ENCODE data around the gene VDAC2. TPM values are rescaled to one million over a fixed set of nuclear protein-coding genes. Genes with fewer than 3 reads are reported as not detected.

VDAC2 gene
- total RNA-seq, 1 experiment from 2014 or later, result 181 TPM

GRCh38 chr10:75243426-75243825, 32.8 kb downstream of the VDAC2 start:
- in situ Hi-C loops (cut with HindIII; ENCODE audit: low sequenced_read_pairs), result no loop called here

DNA sequence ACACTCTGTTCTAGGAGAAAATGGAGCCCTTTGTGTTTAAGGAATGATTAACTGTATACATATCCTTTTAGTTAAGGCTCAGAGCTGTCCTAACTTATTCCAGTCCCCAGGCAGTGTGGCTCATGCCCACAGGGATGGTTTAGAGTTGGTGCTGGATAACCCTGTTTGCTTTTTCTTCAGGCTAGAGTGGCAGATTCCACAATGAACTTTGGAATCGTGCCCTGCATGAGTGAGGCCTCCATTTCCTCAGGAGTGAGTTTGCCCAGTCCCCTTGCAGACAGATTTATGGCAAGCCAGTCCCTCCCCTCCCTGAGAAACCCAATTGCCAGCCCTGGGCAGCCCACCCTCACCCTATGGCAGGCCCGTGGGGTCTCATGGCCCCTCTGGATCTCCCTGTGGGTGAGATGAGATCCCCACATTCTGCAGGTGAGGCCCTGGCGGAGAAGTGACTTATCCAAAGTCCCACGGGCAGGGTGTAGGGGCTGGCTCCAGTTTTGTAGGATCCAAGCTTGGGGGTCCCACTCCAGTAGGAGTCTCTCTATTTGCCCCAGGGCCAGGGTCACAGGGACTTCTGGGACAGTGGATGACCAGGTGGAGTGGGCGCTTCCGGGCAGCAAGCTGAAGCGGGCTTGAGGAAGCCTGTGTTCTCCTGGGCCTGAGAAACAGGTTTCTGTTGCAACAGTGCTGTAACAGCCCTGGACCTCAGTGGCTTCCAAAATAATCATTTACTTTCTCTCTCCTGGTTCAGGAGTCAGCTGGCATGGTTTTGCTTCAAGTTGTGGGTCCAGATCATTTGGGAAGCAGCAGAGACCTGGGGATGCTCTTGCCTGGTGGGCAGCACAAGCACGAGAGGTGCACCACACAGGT, 34.1 kb downstream of the VDAC2 start:
- in situ Hi-C loops (cut with HindIII; ENCODE audit: low sequenced_read_pairs), result no loop called here

More at GRCh38 chr10:75243426-75243825, 32.8 kb downstream of the VDAC2 start:
- DNase-seq (ENCODE audit: low spot score), result no peak

DNA sequence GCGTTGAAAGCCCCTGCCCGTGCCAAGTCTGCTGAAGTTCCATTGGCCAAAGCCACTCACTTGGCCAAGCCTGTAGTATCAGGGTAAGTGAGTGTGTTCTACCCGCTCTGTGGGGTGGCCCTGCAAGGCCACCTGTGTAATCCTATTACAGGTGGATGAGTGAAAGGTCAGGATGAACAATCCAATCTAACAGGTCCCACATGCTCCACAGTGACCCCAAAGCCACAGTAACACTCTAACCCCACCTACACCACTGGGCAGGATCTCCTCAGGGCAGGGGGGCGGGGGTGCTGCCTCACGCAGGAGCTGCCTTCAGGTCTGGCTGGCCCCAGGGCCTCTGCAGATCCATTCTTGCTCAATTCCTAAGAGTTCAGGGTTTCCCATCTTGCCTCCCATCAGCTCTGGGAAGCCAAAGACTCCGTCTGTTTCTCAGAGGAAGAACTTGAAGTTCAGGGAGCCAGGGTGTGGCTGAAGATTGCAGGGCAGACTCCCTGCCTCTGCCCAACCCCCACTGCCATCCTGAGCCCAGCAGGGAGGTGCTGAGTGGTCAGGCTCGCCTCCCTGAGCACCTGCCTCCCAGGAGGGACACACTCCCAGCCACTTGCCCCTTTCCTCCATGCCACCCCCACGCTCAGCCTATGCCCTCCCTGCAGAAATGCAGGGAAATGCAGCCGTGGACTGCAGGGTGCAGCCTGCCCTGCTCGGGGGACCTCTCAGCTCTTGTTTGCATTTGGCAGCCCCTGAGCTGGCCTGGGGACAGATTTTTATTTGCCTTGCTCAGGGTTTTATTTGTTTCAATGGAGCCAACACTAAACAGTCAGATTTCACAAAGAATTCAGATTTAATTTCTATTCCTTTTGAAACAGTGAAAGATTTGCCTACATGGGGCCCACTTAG, 35.0 kb downstream of the VDAC2 start:
- no peak for DNase-seq (ENCODE audit: low spot score)
- in situ Hi-C loops (cut with HindIII; ENCODE audit: low sequenced_read_pairs), result no loop called here

More for the DNA sequence above, 34.1 kb downstream of the VDAC2 start:
- DNase-seq (ENCODE audit: low spot score), result no peak

DNA sequence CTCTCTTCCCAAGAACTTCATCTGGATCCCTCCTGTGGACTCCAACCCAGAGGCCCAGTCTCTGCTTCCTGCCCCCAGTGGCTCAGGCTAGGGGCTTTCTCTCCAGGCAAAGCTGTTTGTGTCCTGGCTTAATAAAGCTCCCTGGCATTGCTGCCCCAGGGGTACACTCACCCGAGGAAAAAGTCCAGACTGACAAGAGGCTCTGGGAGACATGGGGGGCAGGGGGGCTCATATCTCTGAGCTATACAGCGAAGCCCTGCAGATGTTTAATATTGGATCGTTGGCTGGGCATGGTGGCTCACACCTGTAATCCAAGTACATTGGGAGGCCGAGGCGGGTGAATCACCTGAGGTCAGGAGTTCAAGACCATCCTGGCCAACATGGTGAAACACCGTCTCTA, 35.9 kb downstream of the VDAC2 start:
- in situ Hi-C loops (cut with HindIII; ENCODE audit: low sequenced_read_pairs), result no loop called here
- DNase-seq (ENCODE audit: low spot score), result no peak

DNA sequence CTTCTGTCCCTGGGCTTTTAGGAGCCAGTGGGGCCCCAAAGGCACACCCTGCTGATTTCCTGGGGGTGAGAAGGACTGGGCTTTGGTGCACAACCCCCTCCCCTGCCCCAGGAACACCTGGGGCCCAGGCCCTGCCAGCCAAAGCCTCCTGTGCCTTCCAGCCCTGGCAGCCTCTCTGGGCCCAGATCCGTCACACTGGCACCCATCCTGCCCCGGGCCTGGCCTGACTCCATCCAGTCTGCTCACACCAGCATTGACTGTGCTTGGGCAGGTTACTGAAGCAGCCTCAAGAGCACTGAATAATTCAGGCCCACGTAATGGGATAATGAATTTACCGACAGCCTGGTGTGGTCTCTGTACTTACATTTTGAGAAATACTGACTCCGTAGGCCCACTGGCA, 37.2 kb downstream of the VDAC2 start:
- in situ Hi-C loops (cut with HindIII; ENCODE audit: low sequenced_read_pairs), result no loop called here
- peak; percentile 66 for DNase-seq (ENCODE audit: low spot score)

- in situ Hi-C loops (cut with HindIII; ENCODE audit: low sequenced_read_pairs), result no loop called here
- no peak for DNase-seq (ENCODE audit: low spot score)
These were observed 40.3 kb downstream of the VDAC2 start for GRCh38 chr10:75250934-75251333.

DNA sequence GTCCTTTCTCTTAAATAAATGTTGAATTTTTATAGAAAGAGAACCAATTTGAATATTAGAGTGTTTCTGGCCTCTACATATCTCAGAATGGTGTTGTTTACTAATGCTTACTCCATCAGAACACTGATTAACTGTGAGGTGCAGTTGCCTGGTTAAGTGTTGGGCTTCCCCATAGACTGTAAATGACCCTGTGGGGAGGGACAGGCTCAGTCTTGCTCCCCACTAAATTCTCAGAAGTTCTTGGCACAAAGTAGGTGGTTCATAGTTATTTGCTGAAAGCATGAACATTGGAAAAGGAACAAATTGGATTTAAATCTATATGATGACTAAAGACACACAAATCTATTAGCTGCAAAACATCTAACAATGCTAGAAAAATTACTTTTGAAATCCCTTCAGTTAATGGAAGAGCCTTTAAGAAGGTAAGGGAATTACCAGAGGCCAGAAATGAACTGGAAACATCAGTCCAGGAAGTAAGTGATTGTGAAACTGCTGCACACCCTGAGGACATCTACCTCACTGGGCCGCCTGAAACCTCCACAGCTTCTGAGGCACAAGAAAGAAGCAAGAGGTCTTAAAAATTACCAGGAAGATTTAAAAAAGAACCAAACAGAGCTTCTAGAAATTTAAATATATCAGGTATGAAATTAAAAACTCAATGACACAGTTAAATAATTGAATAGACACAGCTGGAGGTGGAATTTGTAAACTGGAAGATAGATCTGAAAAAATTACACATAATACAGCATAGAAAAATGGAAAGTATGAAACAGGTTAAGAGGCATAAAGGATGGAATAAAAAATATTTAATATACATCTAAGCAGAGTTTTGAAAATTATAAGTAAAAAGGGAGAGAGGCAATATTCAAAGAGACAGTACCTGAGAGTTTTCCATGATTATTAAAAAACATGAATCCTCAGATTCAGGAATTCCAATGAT, 43.0 kb downstream of the VDAC2 start:
- in situ Hi-C loops (cut with HindIII; ENCODE audit: low sequenced_read_pairs), result no loop called here
- DNase-seq (ENCODE audit: low spot score), result no peak

DNA sequence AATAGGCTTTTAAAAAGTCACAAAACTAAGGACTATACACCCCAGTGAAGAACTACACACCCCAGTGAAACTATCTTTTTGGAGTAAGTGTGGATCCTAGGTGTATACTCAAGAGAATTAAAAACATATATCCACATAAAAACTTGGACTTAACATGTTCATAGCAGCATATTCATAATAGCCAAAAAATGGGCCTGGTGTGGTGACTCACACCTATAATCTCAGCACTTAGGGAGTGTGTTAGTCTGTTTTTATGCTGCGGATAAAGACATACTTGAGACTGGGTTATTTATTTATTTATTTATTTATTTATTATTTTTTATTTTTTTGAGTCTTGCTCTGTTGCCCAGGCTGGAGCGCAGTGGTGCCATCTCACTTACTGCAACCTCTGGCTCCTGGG, 44.1 kb downstream of the VDAC2 start:
- in situ Hi-C loops (cut with HindIII; ENCODE audit: low sequenced_read_pairs), result no loop called here

DNA sequence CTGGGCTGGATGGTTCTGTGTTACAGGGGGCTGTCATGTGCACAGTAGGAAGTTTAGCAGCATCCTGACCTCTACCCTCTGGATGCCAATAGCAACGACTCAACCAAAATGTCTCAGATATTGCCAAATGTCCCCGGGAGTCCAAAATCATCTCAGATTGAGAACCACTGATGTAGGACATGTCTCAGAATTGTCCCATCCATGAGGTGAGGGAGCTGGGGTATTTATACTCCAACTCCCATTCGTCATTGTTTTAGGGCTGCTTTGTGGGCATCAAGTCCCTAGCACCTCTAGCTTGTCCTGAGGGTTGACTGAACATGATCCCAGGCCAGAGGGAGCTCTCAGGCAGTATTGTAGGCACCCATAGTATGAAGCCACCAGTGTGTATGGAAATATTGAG, 50.4 kb downstream of the VDAC2 start:
- DNase-seq (ENCODE audit: low spot score), result no peak
- in situ Hi-C loops (cut with HindIII; ENCODE audit: low sequenced_read_pairs), result no loop called here

More for the DNA sequence above, 44.1 kb downstream of the VDAC2 start:
- DNase-seq (ENCODE audit: low spot score), result no peak

DNA sequence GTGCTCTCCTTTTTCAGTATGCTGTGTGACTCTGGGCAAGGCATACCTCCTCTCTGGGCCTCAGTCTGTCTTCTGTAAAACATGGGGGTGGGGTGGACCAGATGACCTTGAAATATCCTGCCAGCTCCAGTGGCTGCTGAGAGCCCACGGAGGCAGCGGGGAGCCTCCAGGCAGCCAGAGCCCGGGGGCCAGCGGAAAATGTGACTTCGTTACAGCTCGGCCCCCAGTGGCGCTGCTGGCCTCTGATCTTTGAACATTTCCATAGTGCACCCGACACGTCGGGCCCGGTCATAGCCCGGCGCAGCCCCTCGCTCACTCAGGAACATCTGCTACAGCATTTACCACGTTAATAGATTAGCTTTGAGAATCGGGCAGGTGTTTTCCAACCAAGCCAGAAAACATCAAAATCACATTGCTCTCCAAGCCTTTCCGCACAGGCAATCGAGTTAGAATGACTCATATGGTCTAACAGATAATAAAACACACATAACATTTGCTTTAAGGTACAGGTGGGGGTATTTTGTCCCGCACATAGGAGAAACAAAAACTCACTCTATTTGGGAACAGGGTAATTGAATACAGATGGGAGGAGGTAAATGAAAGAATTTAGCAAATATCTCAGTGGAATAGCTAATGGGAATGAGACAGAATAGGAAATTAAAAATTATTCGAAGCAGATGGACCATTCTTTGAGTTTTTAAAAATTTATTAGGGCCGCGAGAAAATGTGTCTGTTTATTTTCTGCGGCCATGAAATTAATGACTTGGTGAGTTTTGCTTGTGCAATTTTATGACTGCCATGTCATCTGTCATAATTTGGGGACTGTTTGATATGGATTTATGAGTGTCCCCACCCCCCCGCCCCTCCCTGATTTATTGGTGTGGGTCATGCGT, 51.5 kb downstream of the VDAC2 start:
- no peak for DNase-seq (ENCODE audit: low spot score)
- in situ Hi-C loops (cut with HindIII; ENCODE audit: low sequenced_read_pairs), result no loop called here

GRCh38 chr10:75263806-75264205, 53.2 kb downstream of the VDAC2 start:
- no peak for DNase-seq (ENCODE audit: low spot score)
- in situ Hi-C loops (cut with HindIII; ENCODE audit: low sequenced_read_pairs), result no loop called here

- no peak for DNase-seq (ENCODE audit: low spot score)
- in situ Hi-C loops (cut with HindIII; ENCODE audit: low sequenced_read_pairs), result no loop called here
These were observed 55.3 kb downstream of the VDAC2 start for GRCh38 chr10:75265856-75266255.

- no peak for DNase-seq (ENCODE audit: low spot score)
- in situ Hi-C loops (cut with HindIII; ENCODE audit: low sequenced_read_pairs), result no loop called here
These were observed 56.3 kb downstream of the VDAC2 start for GRCh38 chr10:75266945-75267344.

GRCh38 chr10:75269605-75270004, 59.0 kb downstream of the VDAC2 start:
- DNase-seq (ENCODE audit: low spot score), result no peak
- in situ Hi-C loops (cut with HindIII; ENCODE audit: low sequenced_read_pairs), result no loop called here

GRCh38 chr10:75272094-75272493, 61.5 kb downstream of the VDAC2 start:
- in situ Hi-C loops (cut with HindIII; ENCODE audit: low sequenced_read_pairs), result no loop called here
- DNase-seq (ENCODE audit: low spot score), result no peak

DNA sequence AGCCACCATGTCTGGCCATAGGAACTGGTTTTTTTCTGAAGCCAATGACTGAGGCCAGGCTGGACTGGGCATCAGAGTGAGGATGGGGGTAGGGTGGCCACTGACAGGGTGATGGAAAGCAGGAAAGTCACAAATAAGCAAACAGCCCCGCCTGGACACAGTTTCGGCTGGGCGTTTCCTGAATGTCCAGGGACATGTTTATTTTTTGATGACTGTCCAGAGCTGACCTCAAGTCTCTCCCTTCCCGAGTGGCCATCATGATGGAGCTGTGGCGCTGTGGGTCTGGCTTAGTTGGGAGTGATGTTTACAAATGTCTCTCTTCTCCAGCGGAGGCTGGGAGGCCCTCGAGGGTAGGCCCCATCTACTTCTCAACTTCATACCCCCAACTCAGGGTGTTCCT, 62.3 kb downstream of the VDAC2 start:
- in situ Hi-C loops (cut with HindIII; ENCODE audit: low sequenced_read_pairs), result no loop called here
- no peak for DNase-seq (ENCODE audit: low spot score)

DNA sequence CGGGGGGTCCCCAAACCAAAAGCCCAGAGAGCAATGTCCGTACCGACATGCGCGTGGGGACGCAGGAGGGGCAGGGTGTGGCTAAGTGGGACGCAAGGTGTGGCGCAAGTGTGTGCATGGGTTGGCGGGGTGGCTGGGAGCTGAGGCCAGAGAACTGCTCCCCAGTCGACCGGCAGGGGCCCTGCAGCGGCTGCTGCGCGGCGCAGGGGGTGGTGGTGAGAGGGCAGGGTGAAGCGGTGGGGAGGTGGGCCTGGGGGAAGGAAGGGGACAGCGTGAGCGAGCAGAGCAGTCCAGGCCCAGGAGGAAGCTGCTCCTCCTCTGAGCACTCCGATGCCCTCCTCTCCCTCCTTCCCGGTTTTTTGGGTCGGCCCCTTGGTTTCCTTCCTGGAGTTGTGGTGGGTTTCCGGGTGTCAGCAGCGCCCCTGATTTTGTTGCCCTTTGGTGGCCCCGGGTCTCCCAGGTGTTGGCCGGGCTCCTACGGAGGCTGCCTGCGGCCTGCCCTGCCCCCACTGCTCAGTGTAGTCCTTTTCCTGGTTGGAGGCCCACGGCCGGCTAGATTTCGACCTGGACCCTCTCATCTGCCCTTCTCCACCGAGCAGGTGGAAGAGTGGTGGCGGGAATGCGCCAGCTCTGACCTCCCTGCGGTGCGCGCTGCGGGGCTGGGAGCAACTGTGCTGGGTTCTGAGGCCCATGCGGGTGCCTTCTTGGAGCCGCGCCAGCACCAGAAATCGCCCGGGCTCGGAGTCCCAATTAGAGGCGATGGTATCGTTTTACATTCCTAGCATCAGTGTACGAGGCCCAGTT, 65.7 kb downstream of the VDAC2 start:
- in situ Hi-C loops (cut with HindIII; ENCODE audit: low sequenced_read_pairs), result no loop called here
- DNase-seq (ENCODE audit: low spot score), result no peak
